Ammon's horn (tissue), 1 donor: Measurements from ENCODE around the gene ICE2.
A peak's percentile ranks its signal among the peaks of the same experiment; 100 is the strongest.

Experiments
- DNase-seq: peaks from one replicate; pipeline ENCODE4 v3.0.0-alpha.2; 2016; ENCODE audit warnings: low spot score

The ICE2 gene

DNA sequence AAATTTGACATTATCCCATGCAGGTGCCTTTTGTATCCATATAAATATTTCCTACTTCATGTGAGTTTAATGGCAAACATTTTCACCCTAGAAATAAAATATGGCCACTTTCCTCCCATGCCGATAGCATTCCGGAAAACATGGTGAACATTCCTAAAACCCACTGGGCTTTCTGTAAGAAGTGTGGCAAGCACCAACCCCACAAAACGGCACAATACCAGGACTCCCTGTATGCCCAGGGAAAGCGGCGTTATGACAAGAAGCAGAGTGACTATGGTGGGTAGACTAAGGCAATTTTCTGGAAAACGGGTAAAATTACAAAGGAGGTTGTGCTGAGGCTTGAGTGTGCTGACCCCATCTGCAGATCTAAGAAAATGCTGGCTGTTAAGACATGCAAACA, 88.7 kb downstream of the ICE2 start:
- no peak for DNase-seq

DNA sequence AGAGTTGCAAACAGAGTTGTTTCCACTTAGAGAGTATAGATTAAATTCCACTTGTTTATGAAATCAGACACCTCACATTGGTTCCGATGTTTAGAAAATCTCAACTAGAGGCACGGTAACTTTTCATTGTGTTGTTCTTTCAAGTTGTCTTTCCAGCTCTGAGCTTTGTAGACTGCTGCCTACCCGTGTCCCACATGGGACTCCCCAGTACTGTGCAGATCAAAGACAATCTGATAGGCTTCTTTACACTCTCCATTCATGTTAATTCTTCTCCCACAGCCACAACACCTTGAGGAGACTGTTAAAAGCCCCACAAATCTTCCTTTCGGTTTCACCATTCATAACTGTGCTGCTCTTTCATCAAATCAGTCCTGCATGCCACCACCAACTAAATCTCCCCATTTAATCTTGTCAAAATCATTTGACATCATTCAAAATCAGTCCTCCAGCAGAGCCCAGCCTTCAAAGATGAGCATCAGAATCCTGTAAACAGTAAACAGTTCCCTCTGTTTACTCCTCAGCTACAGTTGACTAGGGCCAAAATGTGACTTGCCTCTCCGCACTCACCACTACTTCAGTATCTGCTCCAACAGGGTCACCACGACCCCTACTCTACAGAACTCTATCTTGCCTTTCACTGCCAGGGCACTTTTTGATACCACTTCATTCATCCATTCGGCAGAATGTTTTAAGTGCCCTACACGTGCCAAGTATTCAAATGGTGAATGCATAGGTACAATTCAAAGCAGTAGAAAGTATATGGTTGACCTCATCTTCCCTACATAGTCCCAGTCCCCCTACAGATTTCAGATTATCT, 89.5 kb downstream of the ICE2 start:
- no peak for DNase-seq

DNA sequence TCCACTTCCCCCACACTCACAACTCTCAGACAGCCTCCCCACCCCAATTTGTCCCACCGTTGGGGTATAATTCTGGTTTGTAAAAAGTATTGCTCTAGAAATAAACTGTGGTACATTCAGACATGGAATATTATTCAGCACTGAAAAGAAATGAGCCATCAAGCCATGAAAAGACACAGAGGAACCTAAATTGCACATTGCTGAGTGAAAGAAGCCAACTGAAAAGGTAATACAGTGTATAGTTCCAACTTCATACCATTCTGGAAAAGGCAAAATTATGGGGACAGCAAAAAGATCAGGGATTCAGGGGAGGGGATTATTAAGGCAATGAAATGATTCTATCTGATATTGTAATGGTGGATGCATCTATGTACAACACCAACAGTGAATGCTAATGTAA, 91.6 kb downstream of the ICE2 start:
- no peak for DNase-seq

DNA sequence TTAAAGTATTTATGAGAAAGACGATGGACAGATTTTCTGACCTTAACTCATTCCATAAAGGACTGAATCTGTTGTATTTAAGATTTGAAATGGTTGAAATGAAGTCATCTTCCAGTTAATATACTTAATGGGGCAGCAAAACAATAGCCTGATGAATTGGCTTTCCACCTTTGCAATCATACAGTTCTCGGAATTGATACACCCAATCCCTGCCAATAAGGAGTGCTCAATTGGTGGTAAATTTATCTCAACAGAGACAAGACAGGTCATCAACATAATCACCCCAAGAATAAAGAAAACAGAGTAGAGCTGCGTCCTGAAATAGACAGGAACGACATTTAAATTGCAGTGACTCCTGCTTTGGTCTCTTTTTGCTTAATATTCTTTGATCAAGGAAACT, 92.3 kb downstream of the ICE2 start:
- DNase-seq = no peak

DNA sequence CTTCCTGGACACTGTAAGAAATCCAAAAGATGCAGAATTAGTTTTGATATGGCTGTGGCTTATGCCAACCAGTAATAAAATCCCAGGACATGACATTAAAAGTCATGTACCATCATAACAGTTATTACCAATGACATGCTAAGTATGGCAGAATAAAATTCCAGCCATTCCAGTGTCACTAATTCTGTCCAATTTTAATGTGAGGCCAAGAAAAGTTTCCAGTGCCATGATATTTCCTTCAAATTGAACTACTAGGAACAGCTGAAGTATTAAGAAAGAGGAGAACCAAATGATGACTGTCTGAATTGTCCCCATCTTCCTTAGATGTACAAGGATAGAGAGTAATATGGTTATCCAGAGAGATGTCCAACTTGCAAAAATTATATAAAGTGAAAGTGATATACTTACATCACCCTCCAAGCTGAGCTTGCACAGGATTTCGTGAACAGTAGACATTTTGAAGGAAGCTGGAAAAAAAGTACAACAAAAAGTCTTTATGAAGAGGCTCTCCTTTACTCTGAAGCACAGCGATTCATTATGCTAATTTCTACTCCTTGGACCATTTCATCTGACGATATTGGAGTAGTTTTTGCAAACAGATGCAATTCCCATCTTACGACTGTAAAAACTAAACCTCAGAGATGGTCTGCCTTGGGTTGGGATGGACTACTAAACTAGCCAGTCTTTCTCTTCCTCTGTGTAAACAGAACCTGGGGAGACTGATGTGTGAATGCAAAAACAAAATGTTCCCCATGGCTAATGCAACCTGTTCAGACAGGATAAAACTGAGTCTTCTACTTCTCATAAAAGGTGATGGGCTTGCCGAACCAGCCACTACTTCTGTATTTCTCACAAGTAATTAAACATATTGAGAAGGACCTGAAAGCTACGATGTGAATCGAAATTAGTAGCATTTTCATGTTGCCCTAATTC, 93.1 kb downstream of the ICE2 start:
- DNase-seq = no peak

DNA sequence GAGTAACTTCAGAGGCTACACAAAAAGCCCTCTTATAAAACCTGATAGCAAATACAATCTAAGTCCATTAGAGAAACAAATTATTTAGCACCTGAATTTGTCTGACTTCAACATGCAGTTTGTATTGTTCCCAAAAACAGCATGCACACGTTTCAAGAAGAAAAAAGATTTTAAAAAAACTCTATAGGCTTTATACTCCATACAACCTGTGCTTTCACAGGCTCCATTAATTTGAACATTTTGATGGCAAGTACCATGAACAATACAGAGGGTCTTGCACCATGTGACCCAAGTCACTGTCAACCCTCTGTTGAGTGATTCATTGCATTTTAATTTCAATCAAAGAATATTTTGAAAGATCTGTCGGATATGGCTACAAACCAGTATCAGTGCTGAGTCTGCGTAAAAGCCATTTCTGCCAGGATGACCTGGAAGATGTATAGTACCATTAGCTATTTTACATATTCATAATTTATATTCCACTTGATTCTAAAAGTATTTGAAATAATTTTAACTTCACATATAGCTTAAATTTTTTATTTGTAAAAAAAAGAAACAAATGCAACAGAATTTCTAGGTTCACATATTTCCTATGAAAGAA, 94.3 kb downstream of the ICE2 start:
- no peak for DNase-seq

DNA sequence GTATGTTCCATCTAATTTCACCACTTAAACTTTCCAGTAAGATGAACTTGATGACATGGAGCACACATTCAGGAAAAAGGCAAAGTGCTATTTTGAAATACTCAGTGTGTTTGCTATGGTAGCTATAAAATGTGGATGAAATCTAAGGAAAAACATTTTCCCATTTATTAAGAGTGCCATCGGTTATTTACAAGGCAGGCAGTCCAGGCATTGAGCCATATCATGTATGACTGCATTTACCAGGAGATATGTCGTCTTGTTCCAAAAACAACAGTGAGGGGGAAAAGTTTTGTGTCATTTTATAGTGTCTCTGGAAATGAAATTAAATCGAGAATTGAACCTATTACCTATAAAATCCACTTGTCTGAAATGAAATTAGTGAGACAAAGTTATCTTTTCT, 94.9 kb downstream of the ICE2 start:
- DNase-seq = no peak

DNA sequence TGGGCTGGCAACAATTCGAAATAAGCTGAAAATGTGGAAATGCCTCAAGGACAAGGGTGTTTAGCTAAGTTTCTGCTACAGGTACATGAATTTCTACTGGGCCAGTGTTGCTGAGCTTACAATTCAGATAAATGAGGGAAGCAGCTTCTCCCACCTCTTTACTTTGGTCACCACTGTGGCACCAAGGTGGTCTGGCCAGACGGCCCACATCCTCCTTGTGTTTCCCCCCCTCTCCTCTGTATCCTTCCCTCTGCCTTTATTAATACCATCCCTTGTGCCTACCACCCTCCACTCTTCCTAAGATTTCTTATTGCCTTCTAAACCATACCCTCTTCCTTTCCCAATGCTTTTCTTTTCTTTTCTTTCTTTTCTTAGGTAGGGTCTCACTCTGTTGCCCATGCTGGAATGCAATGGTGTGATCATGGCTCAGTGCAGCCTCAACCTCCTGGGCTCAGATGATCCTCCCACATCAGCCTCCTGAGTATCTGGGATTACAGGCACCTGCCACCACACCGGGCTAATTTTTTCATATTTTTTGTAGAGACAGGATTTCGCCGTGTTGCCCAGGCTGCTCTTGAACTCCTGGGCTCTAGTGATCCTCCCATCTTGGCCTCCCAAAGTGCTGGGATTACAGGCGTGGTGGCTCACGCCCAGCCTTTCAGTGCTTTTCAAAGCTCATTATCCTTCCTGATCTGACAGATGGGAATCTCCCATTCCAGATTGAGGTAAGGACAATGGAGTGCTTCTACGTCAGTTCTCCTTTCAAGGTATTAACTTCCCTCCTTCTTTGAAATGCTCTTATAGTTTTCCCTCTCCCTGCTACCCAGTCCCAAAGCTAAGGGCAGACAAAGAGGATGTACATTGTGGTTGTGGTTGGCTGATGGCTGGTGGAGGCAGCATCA, 95.9 kb downstream of the ICE2 start:
- no peak for DNase-seq

DNA sequence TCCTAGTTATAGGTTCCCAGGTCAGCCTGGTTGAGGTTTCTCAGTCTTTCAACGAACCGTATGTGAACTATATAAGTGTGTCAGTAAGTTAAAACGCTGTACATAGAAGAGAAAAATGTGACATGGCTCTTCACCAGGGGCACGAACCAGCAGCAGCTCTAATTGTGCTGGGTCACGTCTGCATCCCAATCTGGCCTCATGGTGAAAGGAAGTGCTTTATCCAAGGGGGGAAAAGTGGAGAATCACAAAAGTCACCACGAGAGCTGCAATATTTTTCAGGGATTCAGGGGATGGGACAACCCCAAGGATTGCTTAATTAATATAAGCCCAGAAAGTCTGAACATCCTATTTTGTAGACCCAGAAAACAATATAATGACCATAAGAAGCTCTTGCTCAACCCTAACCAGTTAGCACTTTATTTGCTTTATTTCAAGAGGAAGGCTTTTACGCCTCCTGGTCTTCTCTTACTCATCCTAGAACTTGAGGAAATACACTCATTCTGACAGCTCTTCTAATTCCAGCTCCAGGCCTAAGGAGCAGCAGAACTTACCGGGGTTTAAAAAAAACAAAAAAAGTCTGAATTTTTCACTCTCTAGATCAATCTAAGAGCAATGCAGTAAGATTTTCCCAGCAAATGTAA, 97.7 kb downstream of the ICE2 start:
- no peak for DNase-seq

DNA sequence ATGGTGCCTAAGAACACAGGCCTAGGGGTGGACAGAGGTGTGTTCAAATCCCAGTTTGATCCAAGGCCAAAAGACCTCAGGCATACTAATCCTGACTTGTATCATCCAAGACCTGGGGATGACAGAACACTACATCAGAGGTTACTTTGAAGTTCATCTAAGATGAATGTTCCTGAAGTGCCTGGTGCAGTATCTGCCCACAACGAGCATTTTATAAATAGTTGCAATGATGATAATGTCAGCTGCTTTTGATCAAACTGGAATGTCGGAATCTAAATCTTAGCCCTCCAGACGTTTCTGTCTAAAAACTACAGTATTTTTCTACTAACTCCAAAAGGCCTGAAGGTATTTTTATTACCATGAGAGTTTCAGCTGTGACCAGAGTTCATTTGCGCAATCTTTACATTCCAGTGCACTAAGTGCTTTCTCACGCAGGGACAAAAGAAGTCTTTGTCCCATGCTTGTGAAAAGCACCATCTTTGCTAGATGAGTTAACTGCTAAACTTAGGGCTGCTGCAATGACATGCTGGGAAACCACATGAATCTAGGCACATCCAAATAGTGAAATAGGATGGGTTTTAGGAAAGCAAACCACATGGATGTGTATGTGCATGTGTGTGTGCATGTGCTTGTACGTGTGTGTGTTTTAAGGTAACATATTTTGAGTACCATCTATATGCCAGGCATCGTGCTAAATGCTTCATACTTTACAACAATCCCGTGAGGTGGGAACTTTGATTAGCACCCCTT, 99.2 kb downstream of the ICE2 start:
- no peak for DNase-seq

DNA sequence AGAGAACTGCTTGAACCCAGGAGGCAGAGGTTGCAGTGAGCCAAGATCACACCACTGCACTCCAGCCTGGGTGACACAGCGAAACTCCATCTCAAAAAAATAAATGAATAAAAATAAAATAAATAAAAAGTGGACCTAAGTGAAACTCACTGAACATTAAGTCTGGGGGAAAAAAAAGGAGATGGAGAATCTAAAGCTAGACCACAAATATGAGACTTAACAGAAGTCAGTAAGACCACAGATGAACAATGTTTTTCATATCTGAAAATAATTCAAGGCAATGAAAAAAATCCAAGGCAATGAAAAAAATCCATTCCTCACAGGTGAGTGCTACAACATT, 99.8 kb downstream of the ICE2 start:
- no peak for DNase-seq

DNA sequence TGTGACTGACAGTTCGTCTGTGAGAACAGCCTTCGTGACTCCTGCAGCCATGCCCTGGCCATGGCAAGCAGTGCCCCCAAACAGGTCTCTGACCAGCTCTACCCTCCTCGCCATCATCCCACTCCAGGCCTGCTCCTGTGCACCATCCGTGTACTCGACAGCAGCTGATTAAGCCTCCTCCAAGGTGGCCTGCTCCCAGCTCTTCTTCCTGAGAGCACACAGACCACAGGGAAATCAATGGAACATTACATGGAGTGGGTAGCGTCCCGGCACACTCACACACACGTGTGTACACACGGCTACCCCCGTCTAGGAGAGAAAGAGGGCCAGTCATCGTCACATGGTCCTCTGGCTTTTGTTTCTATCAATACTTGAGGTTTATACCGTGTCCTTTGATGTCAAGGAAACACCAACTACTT, 102.3 kb downstream of the ICE2 start:
- no peak for DNase-seq

DNA sequence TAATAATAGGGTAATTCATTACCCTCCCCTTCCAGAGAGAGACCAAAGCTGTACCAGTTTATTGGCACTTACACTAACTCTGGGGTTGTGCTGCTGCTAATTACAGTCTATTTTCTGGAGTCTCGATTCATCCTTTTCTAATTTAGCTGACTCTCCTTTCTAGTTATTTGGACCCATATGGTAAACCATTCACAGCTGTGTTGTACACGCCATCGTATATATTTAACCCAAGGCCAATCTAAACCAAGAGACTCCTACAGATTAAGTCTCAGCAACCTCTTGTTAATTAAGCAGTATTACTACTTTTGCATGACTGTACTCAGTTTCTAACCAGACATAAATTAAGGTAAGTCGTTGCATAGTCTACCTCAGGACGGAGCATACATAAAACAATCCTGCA, 103.6 kb downstream of the ICE2 start:
- no peak for DNase-seq

DNA sequence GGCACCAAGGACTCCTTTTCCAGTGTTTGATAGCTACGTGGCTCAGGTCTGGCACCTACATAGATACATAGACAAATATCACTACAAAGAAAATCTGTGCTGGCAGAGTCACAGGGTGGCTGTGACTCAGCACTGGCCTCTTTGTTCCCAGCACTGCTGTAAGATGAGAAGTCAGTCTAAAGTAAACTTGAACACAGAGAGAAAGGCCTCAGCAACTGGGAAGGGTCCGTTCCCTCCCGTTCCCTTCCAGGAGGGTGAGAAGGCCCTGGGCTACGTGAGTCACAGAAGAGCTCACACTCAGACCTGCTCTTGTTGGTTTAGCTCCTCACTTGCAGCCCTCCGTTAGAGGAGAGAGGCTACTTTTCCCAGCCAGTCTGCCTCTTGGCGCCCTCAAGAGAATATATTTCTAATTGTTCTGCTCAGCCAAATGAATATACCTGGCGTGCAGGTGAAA, 104.3 kb downstream of the ICE2 start:
- DNase-seq = no peak

DNA sequence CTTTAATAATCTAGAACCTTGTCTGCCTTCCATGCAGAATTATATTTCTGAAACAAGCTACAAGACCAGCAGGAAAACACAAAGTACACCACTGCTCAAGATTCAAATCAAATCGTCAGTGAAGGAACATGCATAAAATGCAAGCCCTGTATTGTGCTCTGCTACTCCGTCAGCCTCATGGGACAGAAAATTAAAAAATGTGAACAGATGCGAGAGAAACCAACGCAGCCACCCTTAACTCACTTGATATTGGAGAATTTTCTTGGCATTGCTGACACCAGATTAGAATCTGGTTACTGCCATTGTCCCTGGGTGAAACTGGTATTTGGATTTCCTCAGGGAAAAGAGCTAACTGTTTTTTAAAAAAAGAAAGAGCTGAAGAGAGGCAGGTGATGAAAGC, 104.7 kb downstream of the ICE2 start:
- no peak for DNase-seq

DNA sequence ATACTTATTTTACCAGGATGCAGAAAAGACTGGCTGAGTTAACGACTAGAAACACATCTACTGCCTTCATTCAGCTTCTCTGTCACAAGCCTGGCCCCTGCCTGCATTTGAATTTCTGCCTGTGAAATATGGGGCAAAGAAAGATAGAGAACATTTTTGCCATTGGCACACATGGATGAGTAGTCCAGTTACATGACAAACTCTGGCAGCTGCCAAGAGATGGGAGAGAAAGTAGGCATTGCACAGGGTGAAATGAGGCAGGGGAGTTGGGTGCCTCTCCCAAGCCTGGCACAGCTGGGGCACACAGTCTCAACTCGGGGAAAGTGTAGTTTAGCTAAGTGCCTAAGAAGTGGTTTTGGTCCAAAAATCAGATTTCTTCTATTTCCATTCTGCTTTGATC, 105.2 kb downstream of the ICE2 start:
- no peak for DNase-seq

DNA sequence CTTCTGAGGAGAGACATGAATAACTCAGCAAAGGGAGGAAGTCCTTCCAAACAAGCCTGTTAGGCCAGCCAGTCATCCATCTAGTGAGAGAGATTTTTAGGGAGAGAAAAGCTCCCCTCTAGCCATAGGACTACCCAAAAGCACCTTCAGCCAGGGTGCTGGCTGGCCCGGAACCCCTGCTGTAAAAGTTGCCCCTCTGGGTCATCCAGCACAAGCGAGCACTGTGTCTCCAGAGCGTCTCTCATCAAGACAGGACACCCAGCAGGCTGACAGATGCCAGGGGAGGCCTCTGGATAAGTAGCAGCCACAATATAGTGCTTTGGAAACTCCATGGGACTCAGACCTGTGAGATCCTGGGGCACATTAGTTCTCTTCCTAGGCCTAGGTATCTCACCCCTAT, 105.6 kb downstream of the ICE2 start:
- DNase-seq = no peak

DNA sequence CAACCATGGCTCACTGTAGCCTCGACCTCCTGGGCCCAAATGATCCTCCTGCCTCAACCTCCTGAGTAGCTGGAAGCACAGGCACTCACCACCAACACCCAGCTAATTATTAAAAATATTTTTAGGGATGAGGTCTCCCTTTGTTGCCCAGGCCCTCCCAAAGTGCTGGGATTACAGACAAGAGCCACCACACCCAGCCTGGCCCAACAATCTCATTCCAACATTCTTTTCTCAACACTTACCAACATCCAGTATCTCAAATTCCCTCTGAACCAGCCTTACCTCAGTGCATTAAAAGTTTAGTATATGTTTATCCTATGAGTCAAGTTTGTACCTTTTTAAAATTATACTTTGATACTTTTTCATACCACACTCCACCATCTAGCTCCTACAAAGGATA, 106.2 kb downstream of the ICE2 start:
- no peak for DNase-seq

DNA sequence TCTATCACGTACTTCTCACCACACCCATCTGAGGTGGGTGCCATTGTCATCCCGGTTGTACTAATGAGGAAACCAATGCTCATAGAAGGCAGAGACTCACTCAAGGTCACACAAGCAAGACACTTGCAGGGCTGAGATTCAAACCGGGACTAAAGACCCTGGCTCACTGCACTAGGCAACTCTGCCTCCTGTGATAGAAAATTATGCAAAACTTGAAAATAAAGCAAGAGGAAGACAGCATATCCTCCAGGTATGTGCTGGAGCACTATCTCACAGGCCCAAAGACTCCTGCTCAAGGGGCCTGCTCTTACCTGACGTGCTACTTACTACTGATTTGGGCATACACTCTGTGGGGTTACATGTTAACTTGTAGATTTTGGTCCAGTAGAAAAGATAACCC, 106.7 kb downstream of the ICE2 start:
- no peak for DNase-seq

DNA sequence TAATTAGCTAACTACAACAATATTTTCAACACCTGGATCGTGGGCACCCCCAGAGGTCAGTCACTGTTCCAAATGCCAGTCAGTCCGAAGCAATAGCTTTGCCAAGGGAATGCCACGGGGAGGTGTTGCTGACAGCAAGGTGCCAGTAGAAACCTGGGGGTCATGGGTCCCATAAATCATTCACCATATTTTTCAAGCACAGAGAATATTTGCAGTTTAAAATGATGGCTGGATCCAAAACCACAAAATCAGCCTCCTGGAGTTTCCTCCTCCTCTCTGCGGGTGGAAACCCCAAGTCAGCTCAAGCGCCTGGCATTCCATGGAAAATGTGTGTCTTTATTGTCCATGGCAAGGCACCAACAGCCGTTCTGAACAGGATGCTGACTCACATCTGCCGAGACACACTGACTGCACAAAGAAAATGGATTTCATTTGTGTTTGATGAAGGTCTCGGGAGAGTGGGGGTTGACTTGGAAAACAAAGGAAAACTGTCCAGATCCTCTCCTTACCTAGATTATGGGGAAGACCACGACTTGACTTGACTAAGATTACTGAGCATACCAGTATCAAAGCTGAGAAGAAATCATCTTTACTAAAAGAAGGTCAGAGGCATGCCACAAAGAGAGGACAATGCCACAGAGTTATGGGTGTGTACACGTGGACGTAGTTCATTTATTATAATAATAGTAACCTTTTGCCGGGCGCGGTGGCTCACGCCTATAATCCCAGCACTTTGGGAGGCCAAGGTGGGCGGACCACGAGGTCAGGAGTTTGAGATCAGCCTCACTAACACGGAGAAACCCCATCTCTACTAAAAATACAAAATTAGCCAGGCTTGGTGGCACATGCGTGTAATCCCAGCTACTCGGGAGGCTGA, 107.5 kb downstream of the ICE2 start:
- DNase-seq = peak; percentile 35
